Ascending aorta (tissue), 2 donors: ENCODE results near the gene TREX2. TPM values are rescaled to one million over a fixed set of nuclear protein-coding genes. Genes with fewer than 3 reads are reported as not detected.

Source experiments
- DNase-seq, 2 donors: peaks; one replicate each; pipeline ENCODE4 v3.0.0-alpha.2; 2019; ENCODE audit warnings: low spot score in 2 of 2
- H3K27ac ChIP-seq, 2 donors: fragments of 200-600 bp; sonication (generic); one replicate each; pipeline ENCODE4 v1.5.1; 2016 to 2017; ENCODE audit warnings: mild to moderate bottlenecking in 1 of 2
- H3K27me3 ChIP-seq: fragments of 200-600 bp; sonication (generic); one replicate; pipeline ENCODE4 v1.5.1; 2017
- H3K36me3 ChIP-seq, 2 donors: fragments of 200-600 bp; sonication (generic); one replicate each; pipeline ENCODE4 v1.5.1; 2016
- H3K4me1 ChIP-seq, 2 donors: fragments of 200-600 bp; sonication (generic); one replicate each; pipeline ENCODE4 v1.5.1; 2016 to 2017; ENCODE audit warnings: mild to moderate bottlenecking in 1 of 2
- H3K4me3 ChIP-seq, 2 donors: fragments of 200-600 bp; sonication (generic); one replicate each; pipeline ENCODE4 v1.5.1; 2016 to 2017; ENCODE audit warnings: mild to moderate bottlenecking in 1 of 2
- H3K9me3 ChIP-seq, 2 donors: fragments of 200-600 bp; sonication (generic); one replicate each; pipeline ENCODE4 v1.5.1; 2016
- intact Hi-C: fragments of 100-400 bp; cut with DNase I; formaldehyde crosslinking; loops from one replicate; pipeline ENCODE4 v1.15.1; 2023
- total RNA-seq: library from RNA; depleted of rRNA; stranded (reverse); fragments of >200 nt; gene quantifications from one replicate; pipeline ENCODE4 v1.1.0, GENCODE V29; 2016
- TF ChIP-seq, protein P1 (sequence below), 3 experiments: fragments of 200-600 bp in 2 of 3; fragments of 450-650 bp in 1 of 3; sonication (generic) in 2 of 3; IDR thresholded peaks; one replicate each; pipeline ENCODE4 v1.5.1; 2016 to 2019; ENCODE audit warnings: antibody characterized with exemption in 3 of 3, mild to moderate bottlenecking in 1 of 3, moderate library complexity in 1 of 3

Gene TREX2
- total RNA-seq, 1 donor from 2014 or later, result 0.21 TPM

GRCh38 chrX:153443476-153444332, 2.2 kb downstream of the TREX2 start:
- intact Hi-C loops, result loop anchor here (10.0 kb wide), 1 partner anchor 409 kb away; no protein-coding TSS in a partner anchor
- TF ChIP-seq, protein P1, sequence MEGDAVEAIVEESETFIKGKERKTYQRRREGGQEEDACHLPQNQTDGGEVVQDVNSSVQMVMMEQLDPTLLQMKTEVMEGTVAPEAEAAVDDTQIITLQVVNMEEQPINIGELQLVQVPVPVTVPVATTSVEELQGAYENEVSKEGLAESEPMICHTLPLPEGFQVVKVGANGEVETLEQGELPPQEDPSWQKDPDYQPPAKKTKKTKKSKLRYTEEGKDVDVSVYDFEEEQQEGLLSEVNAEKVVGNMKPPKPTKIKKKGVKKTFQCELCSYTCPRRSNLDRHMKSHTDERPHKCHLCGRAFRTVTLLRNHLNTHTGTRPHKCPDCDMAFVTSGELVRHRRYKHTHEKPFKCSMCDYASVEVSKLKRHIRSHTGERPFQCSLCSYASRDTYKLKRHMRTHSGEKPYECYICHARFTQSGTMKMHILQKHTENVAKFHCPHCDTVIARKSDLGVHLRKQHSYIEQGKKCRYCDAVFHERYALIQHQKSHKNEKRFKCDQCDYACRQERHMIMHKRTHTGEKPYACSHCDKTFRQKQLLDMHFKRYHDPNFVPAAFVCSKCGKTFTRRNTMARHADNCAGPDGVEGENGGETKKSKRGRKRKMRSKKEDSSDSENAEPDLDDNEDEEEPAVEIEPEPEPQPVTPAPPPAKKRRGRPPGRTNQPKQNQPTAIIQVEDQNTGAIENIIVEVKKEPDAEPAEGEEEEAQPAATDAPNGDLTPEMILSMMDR (IDR thresholded peaks at IDR 0.05), result no peak
- DNase-seq, result no peak

GRCh38 chrX:153442463-153442862, 3.4 kb downstream of the TREX2 start:
- Histone ChIP-seq H3K9me3 (no peaks in the 10 kb centered on the region), H3K4me1 (no peaks in the 10 kb centered on the region), H3K36me3 (peaks cover 0 to 3% of the 10 kb centered on the region in 2 donors), H3K4me3 (no peak overlapping the region), H3K27ac (no peak overlapping the region), H3K27me3 (no peaks in the 10 kb centered on the region)
- intact Hi-C loops, result loop anchor here (10.0 kb wide), 1 partner anchor 408 kb away; no protein-coding TSS in a partner anchor
- TF ChIP-seq, protein P1 (IDR thresholded peaks at IDR 0.05), result no peak
- no peak for DNase-seq

More at GRCh38 chrX:153443476-153444332, 2.2 kb downstream of the TREX2 start:
- no peaks in the 10 kb centered on the region for H3K4me1 ChIP-seq
- no peak overlapping the region for H3K4me3 ChIP-seq
- peaks cover 0 to 3% of the 10 kb centered on the region in 2 donors for H3K36me3 ChIP-seq
- no peaks in the 10 kb centered on the region for H3K9me3 ChIP-seq
- no peak overlapping the region for H3K27ac ChIP-seq
- no peaks in the 10 kb centered on the region for H3K27me3 ChIP-seq

DNA sequence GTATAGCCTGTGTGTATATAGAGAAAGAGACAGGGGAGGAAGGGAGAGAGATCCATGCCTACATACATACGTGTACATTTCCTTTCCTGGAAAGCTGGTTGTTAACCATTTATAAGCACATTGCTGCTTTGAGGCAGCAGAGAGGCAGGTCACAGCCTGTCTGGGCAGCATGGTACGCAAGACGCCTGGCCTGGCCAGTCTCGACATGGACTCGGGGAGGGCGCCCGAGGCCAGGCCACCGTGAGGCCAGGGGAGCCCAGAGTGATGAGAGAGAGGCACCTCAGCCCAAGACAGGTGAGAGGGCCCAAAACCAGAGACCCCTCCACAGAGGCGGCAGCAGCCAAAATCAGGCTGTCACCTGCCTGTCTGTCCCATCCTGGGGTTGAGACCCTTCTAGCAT, 3.9 kb downstream of the TREX2 start:
- no peak for DNase-seq
- intact Hi-C loops, result loop anchor here (10.0 kb wide), 1 partner anchor 407 kb away; no protein-coding TSS in a partner anchor

GRCh38 chrX:153441296-153441695, 4.6 kb downstream of the TREX2 start:
- Histone ChIP-seq H3K27me3 (no peaks in the 10 kb centered on the region), H3K9me3 (no peaks in the 10 kb centered on the region), H3K4me3 (no peak overlapping the region), H3K27ac (no peak overlapping the region), H3K36me3 (no peaks in the 10 kb centered on the region), H3K4me1 (no peaks in the 10 kb centered on the region)
- TF ChIP-seq, protein P1 (IDR thresholded peaks at IDR 0.05), result no peak
- no peak for DNase-seq
- intact Hi-C loops, result loop anchor here (10.0 kb wide), 1 partner anchor 406 kb away; no protein-coding TSS in a partner anchor

More for the DNA sequence above, 3.9 kb downstream of the TREX2 start:
- Histone ChIP-seq H3K27ac (no peak overlapping the region), H3K4me3 (no peak overlapping the region), H3K36me3 (no peaks in the 10 kb centered on the region), H3K27me3 (no peaks in the 10 kb centered on the region), H3K9me3 (no peaks in the 10 kb centered on the region), H3K4me1 (no peaks in the 10 kb centered on the region)
- TF ChIP-seq, protein P1 (IDR thresholded peaks at IDR 0.05), result no peak

DNA sequence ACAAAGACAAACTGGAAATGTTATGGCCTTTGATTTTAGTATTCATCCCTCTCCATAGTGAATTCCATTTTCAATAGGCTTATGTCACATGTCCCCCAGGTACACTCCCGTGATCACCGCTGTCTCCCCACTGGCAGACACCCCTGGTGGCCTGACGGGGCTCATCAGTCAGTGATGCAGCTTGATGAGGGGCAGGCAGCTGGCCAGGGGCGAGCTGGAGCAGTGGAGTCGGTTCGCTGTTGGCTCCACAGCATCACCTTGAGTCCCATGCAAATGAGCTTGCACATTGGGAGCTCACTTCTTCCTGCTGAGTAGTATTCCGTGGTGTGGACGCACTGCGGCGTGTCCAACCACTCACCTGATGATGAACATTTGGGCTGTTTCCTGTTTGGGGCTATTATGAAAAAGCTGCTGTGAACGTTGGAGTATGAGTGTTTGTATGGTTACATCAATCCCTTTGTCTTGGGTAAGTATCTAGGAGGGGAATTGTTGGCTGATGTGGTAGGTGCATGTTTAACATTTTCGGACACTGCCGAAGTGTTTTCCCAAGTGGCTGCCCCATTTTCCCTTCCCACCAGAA, 5.2 kb downstream of the TREX2 start:
- H3K27me3 ChIP-seq, result no peaks in the 10 kb centered on the region
- intact Hi-C loops, result loop anchor here (10.0 kb wide), 1 partner anchor 406 kb away; no protein-coding TSS in a partner anchor
- TF ChIP-seq, protein P1 (IDR thresholded peaks at IDR 0.05), result no peak
- DNase-seq, result no peak
- no peaks in the 10 kb centered on the region for H3K4me1 ChIP-seq
- H3K9me3 ChIP-seq, result no peaks in the 10 kb centered on the region
- no peak overlapping the region for H3K4me3 ChIP-seq
- H3K27ac ChIP-seq, result no peak overlapping the region
- H3K36me3 ChIP-seq, result no peaks in the 10 kb centered on the region
